Activated effector memory CD4-positive, alpha-beta T cell treated with anti-CD3 and anti-CD28 coated beads, Interleukin-2, amount 50 U/mL, for 16 hours (primary cell): ENCODE data around the gene GATAD2A.
"Not testable (repeated sequence)": the region's sequence is repeated elsewhere in the genome, so short reads cannot be mapped to it uniquely, and the experiment has no call there.

Experiments
- DNase-seq: peaks from one replicate; pipeline ENCODE4 v3.0.0-alpha.2; 2020

GATAD2A gene

DNA sequence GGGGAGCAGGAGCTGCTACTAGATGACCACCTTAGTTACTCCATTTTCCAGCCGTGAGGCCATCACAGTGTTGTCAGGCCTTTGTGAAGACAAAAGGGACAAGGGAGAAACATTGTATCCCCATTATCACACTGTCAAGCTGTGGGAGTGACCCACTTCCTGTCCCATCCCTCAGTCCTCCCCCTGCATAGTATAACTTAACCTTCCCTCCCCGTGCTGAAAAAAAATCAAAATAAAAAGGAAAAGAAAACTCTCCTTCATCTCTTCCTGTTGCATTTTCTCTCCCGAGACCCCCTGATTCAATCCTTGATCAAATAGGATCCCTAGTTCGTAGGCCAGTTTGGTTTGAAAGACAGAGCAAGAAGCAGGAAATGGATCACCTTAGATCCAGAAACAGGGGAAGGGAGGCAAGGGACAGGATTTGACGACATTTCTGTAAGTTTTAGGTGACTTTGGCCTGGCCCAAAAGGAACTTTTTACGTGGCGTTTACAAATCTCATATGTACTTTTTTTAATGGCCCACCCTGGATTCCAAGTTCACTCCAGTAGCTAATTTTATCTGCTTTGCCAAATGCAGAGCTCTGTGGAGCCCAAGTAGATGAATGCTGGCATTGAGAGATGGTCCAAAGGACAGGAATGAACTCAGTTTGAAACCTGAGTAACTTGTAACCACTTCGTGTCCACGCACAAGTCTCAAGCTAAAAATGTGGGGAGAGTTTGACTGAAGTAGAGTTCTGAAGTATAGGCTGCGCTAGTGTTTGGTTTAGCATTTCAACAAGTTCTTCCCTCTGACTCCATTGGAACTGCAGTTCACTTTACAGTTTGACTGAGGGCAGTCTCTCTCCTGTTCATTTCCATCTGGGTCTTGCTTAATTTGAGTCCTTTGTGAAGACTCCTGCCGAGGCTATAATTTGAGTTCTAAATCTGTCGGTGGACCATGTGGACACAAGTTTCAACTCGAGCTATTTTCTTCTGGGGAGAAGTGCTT lies 16.6 kb upstream of the GATAD2A start:
- DNase-seq, result no peak

- DNase-seq, result not testable (repeated sequence)
Measured at GRCh38 chr19:19389683-19390082, 15.8 kb upstream of the GATAD2A start.

- DNase-seq, result not testable (repeated sequence)
Measured at GRCh38 chr19:19394333-19394732, 11.1 kb upstream of the GATAD2A start.

DNA sequence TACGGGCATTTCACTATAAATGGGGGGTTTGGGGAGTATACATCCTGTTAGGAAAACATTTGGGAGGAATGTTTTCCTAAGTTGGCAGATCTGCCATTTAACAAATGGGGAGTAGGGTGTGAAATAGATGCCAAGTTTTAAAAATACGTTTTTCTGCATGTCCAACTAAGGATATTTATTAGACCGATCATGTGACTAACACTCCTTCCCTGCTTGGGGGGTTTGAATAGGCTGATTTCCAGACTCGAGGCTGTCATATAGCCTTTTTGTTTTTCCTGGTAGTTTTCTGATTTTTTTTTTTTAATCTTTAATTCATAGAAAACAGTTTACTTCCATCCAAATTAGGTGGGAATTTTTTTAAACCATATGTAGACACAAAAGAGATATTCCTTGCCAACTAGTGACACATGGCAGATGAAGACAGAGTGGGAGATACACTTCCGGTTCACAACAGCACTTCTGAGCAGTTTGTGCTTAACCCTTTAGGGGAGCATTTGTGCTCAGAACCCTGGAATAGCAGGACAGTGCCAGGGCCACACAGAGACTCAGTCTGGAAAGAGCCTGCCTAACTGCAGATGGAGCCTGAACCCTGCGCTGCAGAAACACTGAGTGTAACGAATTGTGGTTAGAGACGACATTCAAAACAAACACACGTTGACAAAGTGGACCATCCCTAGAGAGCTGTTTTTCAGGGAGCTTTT lies 5.6 kb upstream of the GATAD2A start:
- DNase-seq, result no peak

- no peak for DNase-seq
Measured at GRCh38 chr19:19402656-19403372, 2.7 kb upstream of the GATAD2A start.

GRCh38 chr19:19403373-19403901 lies 2.0 kb upstream of the GATAD2A start:
- DNase-seq, result no peak

DNA sequence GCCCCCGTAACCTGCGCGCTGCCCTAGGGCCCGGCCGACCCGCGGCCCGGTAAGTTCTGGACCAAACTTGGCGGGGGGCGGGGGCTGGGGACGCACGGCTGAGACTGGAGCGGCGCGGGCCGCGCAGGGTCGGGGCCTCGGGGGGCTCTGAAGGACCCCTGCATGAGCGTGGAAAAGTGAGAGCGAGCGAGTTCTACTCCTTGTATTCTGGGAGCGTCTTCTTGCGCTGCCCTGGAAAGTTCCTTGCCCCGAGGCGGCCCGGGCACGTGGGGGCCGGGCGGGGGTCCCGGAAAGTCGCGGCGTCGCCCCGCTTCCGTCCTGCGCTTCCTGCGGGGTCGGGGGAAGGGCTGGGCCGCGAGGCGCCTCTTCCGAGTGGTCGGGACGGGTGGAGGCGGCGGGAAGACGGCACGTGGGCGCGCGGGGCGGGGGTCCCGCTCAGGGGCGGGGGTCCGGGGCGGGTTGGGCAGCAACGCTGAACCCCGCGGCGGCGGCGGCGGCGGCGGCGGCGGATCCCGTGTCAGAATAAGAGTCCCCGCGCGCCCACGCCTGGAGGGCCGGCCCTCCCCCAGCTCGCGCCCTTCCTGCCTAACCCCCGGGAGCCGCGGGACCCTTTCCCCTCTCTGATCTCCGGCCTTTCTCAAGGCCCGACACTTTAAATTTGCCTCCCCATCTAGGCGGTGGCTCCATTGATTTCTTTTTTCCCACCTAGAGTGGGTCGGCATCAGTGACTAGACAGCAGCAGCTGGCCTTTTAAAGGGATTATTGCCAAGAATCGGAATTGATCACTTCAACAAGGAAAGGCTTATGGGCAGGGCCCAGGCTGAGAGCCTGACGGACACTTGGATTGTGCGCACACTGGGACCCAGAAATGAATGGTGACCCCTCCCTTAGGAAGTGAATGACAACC lies 749 bp downstream of the GATAD2A start:
- peak; percentile 84 for DNase-seq

DNA sequence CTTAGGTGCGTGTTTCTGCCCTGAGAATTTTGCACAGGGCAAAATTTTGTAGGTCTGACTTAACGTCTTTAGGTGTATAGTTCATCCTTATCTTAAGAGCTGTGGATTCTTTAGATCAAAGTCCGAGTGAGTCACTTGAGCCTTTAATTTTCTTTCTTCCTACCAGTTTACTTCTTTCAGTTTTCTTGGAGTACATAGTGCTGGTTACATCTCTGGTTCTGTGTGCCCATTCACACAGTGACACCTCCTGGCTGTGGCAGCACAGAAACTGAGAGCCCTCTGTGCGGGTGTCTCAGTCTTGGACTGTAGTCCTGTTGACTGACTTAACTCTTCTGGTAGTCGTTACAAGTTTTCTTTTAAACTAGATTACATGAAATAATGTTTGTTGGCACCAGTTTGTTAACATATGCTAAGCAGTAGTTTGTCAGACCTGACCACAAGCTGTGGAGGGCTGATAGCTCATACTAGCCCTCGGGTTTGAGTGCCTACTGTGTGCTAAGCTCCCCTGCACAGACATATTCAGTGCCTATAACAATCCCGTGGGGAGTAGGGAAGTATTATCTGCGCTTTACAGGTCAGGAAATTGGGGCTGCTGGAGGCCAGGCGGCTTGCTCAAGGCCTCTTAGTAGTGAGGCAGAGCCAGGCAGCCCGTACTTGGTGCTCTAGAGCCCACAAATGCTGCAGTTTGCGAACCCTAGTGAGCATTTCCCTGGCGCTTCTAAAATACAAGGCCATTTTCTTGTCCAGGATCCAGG lies 1.6 kb downstream of the GATAD2A start:
- peak; percentile 85 for DNase-seq

DNA sequence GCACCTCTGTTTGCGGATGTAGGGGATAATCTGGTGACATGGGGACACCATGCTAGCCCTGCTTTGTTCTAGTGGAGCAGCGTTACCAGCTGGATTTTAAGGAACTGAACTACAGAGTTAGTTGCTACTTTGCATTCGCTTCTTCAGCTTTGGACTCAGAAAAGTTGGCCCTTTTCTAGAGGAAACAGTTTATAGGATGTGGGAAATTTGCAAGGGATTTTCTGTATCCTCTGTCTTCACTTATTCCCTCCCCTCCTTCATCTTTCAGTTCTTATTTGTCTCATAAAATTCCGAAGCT lies 2.1 kb downstream of the GATAD2A start:
- DNase-seq, result no peak

- DNase-seq, result no peak
Measured at GRCh38 chr19:19409205-19409604, 3.7 kb downstream of the GATAD2A start.

DNA sequence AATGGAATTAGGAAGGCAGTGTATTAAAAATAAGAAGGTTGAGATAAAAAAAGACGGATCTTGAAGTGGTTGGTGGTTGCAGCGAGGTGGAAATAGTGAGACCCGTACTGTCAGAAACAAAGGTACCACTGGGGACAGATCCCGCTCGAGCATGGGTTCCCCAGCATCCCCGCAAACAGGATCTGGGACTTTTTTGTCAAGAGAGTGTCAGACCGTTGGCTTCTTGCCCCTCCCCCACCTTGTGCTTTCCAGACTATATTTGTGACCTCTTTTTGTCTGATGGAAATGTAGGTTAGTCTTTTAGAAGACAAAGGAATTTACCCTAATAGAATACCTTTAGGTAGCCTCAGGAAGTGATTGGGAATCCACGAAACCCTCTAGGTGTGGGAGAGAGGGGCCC lies 4.2 kb downstream of the GATAD2A start:
- no peak for DNase-seq

DNA sequence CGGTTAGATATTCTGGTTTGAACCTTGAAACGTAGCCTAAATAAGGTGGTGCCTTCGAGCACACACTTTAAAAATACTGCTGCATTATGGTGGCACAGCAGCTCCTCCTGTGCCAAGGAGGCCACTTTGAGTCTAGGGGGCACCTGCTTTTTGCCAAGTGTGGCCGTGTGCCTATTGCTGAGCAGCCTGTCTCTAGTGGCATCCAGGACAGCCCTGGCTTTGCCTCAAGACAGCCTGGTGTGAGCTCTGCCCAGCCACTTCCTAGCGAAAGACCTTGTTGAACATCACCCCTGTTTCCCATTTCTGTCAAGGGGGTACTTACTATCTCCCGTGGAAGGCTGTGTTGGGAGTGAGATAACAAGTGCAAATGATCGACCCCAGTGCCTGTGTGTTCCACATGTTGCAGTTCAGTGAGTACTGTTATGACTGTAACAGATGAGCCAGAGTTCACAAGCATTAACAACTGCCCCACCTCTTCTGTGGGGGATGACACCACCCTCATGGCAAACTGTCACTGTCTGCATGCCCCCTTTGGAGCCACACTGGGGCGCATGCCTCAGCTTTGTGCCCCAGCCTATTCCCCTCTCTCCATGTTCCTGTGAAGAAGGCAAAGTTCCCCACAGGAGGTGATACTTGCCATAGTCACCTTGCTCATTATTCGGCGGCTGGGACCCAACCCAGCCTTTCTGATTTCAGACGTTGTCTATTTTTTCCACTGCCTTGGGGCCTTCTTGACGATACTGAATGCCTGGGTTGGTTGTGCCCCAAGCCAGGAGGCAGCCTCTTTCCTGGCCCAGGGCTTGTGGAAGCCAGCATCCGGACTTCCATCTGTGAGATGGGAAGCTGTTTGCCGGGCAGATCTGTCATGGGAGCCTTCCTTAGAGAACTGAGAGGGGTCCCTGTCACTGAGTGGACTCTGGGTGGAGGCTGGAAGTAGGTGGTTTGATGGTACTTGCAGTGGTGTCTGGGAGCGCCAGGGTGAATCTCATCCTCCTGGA lies 5.4 kb downstream of the GATAD2A start:
- DNase-seq, result peak; percentile 73

GRCh38 chr19:19416280-19416679 lies 10.8 kb downstream of the GATAD2A start:
- no peak for DNase-seq

DNA sequence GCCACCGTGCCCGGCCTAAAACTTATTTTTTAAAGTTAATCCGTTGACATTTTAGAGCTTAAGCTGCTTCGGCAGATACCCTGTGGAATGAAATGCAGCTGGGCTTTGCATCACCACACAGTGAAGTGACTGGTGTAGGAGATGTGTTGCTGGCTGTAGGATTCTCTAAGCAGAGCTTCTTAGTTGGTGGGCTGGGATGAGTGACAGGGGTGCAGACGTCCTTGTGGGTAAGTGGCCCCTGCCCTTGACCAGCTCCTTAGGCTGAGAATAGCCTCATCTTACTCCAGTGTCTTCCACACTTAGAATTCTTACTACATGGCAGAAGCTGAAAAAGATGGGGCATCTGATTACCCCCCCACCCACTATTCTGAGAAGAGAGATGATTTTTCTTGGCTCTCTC lies 11.6 kb downstream of the GATAD2A start:
- no peak for DNase-seq

DNA sequence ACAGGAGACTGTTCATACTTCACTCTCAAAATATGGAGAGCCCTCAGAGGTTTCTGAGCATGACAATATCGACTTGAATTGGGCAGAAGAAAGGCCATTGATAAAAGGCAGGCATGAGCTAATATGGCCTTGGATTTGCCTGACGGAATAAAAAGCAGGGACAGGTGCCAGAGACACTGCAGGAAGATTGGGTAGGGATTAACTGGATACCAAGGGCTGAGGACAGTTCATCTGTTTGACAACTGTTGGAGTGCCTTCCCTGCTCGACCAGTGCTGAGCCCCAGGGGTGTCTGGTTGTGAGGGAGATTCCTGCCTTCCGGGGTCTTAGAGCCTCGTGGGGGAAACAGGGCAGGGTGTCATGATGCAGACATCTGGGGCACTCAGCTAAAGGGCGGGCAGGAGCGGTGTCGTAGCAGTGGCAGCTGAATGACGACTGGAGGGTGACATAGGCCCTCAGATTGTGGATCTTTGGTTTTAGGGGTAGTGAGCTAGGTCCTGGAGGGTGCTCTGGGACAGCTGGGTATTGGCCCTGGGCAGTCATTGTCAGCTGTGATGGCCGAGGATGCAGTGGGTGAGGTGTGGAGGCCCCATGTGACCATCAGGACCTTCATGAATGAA lies 12.3 kb downstream of the GATAD2A start:
- DNase-seq, result no peak

GRCh38 chr19:19418555-19419260 lies 13.2 kb downstream of the GATAD2A start:
- no peak for DNase-seq

DNA sequence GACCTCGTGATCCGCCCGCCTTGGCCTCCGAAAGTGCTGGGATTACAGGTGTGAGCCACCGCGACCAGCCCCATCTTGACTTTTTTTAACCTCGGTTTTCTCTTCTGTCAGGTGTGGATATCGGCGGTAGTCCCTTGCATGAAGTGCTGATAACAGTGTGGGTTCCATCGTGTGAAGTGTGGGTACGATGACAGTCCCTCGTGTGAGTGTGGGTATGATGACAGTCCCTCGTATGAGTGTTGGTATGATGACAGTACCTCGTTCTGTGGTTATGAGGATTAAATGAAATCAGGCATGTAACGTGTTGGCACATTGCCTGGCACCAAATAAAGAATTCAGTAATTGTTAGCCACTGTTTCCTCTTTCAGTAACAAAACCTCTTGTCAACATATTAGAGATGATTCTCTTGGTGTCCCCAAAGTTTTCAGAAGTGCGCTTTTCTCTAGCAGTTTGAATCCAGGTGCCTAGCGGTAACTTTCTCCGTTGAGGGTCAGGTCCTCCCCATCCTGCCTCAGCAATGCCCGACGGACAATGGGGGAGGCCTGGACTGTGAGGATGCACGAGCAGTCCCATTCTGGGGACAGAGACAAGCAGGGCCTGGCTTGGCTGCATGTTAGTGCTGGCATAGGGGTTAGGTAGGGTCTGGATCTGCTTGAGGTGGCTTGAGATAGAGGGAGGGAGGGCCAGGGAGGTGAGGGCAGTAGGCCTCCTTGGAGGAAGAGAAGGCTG lies 15.3 kb downstream of the GATAD2A start:
- DNase-seq, result no peak

- DNase-seq, result no peak
Measured at GRCh38 chr19:19421299-19421696, 15.8 kb downstream of the GATAD2A start.
